HT-29 (cell line): ENCODE results near the gene ZBP1. TPM values are rescaled to one million over a fixed set of nuclear protein-coding genes. Genes with fewer than 3 reads are reported as not detected.

Source experiments
- DNase-seq: peaks from one replicate; pipeline ENCODE4 v3.0.0-alpha.2; 2015; ENCODE audit warnings: low spot score
- total RNA-seq: library from RNA; depleted of rRNA; stranded (reverse); fragments of >200 nt; shearing (Covaris generic); gene quantifications from 2 replicates; pipeline ENCODE4 v1.2.3, GENCODE V29; 2014

ZBP1 gene
- total RNA-seq, 1 experiment from 2014 or later = 2.0 TPM

GRCh38 chr20:57576002-57576401, 44.2 kb downstream of the ZBP1 start:
- no peak for DNase-seq

GRCh38 chr20:57574954-57575353, 45.3 kb downstream of the ZBP1 start:
- DNase-seq = no peak

DNA sequence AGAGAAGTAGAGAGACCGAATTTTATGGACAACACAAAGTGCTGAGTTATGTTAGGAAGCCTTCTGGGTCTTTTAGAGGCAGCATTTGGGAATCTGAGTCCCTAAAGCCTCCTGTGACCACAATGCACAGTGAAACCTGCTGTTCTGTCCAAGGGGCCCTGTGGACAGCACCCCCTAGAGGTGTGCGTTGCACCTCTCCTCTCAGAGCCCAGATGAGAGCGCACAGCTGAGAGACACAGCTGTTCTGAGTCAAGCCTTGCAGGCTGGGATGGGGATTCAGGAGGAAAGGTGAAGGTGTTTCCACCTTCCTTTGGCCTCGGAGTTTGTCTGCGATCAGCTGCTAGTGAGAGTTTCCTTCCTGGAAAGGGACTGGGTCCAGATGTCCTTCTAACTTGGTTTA, 46.3 kb downstream of the ZBP1 start:
- no peak for DNase-seq

DNA sequence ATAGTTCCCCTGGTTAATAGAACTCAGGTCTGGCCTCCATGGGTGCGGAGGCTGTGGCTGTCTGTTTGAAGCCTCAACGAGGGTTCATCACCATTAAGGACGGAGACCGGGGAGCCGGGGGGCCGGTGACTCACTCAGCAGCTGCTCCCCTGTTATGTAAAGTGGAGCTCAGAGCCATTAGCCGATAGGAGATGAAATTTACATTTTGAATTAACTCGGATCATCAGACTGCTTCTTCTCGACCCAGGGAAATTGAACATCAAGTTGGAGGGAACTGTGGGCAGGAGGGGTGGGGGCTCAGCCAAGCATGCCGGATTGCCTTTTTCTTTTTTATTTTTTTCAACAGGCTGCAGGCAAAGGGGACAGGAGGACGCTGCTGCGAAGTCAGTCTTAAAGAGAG, 47.0 kb downstream of the ZBP1 start:
- DNase-seq = no peak

DNA sequence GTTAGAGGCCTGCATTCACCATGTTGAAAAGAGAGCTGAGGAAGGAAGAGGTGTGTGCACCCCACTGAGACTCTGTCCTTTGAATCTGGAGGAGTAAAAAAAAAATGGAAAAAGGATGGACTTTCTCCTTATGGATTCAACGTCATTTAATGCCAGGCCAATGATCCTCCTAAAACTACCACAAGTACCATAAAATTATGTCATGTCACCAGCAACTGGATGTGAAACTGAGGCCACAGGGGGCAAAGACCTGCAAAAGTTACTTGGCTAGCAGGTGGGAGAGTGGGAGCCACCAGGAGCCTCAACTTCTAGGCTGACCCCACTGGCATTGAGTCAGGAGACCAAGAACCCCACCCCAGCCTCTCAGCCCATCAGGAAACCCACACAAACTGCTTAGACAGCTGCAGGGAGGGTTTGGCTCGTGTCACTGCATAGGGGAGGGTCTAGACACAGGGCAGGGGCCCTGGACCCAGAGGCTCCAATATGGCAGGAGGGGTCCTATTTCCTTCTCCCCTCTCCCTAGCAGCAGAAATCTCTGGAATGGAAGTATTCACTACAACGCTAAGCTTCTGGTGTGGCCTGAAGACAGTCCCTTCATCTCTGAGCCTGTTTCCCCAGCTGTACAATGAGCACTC, 48.3 kb downstream of the ZBP1 start:
- DNase-seq = no peak

- DNase-seq = no peak
Measured at GRCh38 chr20:57570920-57571319, 49.3 kb downstream of the ZBP1 start.

DNA sequence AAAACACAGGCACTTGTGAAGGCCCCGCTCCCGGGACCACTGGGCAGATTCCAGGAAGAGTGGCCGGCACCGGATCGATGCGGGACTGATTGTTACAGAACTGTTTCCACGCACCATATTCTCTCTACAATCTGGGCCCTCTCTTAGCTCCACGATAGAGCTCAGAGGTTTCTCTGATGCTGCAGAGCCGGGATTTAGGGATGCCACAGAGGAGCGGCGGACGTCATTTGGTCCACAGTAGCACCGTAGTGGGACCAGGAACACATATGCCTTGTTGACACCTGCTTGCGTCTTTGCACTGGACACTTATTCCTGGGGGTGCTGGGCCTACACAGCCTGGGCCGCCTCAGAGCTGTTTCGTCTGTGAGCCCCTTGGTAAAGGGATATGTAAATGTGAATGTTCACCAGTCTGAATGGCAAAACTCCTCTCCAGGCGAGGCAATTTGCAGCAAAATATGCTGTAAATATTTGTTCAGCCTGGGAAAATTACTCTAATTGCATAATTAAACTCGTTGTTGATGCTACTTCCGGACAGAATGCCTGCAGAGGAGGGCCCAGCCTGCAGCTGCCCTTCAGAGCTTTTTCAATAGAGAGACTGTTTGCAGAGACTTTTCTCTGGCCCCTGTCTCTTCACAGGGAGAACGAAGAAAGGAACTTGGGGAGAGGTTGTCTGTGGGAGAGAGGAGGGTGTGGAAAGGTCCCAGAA, 49.9 kb downstream of the ZBP1 start:
- DNase-seq = no peak

DNA sequence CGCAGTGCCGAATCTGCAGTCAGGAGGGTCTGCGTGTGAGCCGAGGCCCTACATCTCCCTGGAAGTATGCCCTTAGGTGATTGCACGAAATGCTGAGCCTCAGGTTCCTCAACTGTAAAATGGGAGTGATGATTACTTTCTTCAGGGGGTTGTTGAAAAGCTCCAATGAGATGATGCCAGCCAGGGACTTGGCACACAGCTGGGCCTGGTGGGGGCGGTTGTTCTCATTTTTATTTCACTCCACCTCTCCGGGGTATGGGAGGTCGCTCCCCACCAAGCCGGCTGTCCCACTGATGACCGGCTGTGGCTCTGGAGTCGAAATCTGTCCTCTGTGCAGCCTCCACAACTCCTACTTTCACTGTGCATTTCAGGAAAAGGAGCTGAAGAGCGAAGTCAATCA, 51.3 kb downstream of the ZBP1 start:
- no peak for DNase-seq

DNA sequence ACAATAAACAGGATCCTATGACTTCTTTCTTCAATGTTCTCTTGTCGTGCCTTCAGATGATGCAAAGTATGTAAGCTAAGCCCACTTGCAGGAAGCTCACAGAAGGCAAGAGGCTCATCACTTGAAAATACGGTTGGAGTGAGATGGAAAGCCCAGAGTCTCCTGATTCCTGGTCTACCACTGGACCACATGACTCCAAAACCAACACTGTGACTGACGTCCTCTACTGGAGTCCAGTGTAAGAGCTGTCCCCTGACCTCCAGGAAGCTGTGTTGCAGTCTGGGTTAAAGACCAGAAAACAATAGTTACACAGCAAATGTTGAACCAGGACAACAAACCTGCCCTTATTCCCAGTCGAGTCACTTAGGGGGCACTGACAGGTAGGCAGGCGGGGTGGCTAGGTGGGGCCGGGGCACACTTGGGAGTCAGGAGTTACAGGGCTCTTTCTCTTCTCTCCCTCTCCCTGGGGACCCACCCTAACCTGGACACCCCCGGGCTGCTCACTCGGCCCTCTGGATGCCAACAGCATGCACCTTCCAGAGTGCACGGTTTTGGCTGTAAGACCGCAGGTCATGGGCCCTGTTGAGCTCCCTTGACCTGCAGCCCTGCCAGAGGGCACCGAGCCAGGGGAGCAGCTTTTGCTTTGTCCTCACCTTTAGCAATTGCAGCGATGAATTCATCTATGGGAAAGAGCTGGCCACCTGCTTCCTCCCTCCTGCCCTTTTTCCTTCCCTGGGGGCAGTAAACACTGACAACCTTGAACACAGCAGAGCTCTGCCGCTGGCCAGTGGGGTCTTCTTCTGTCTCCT, 51.9 kb downstream of the ZBP1 start:
- DNase-seq = no peak

- no peak for DNase-seq
Measured at GRCh38 chr20:57567471-57568079, 52.7 kb downstream of the ZBP1 start.

DNA sequence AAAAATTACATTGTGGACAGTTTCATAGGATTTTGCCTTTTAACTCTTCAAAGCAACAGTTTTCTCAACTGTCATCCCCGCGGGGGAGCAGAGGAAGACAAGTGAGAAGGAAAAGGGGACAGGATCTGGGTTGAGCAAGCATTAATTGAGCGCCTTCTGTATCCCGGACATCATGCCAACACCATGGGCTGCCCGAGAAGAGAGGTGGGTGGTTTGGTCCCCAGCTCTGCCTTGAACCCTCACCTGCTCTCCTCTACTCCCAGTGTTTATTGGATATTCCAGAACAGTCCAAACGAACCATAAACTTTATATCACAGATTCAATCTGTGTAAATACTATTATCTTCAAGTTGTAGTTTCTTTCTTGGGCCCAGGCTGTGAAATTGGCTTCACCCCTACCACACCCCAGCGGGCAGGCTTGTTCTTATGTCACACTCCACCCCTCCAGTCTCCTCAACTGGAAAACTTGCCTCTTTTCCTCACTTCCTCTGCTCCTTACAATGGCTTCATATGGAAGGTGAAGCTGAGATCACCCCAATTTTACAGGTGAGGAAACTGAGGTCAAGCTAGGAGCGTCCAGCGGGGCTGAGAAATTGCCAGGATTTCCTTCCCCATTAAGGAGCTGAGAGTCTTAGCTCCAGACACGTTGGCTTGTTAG, 53.3 kb downstream of the ZBP1 start:
- no peak for DNase-seq

- no peak for DNase-seq
Measured at GRCh38 chr20:57566399-57566798, 53.8 kb downstream of the ZBP1 start.

- DNase-seq = no peak
Measured at GRCh38 chr20:57564951-57565642, 55.1 kb downstream of the ZBP1 start.

DNA sequence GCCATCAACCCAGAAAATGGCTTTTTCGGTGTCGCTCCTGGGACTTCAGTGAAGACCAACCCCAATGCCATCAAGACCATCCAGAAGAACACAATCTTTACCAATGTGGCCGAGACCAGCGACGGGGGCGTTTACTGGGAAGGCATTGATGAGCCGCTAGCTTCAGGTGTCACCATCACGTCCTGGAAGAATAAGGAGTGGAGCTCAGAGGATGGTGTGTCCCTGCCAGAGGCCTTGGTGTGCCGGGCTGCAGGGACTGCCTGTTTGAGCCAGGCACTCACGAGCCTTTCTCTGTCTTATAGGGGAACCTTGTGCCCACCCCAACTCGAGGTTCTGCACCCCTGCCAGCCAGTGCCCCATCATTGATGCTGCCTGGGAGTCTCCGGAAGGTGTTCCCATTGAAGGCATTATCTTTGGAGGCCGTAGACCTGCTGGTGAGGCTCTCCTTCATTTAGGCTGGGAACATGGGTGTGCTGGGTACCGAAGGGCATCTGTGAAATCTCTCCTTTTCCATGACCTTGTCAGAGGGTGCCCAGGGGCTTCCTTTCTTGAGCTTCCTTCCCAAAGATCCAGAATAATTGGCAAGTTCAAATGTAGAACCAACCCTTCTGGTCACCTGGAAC, 55.9 kb downstream of the ZBP1 start:
- DNase-seq = no peak

DNA sequence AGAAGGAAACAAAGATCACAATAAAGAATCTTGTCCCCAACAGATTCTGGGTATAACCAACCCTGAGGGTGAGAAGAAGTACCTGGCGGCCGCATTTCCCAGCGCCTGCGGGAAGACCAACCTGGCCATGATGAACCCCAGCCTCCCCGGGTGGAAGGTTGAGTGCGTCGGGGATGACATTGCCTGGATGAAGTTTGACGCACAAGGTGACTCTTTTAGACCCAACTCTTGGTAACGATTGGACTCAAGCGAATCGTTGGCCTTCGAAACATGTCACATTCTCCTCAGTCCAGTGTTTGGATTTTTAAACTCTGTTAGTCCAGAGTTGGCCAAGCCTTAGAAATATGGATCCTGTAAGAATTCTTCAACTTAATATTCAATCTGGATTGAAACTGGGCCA, 56.7 kb downstream of the ZBP1 start:
- DNase-seq = no peak

DNA sequence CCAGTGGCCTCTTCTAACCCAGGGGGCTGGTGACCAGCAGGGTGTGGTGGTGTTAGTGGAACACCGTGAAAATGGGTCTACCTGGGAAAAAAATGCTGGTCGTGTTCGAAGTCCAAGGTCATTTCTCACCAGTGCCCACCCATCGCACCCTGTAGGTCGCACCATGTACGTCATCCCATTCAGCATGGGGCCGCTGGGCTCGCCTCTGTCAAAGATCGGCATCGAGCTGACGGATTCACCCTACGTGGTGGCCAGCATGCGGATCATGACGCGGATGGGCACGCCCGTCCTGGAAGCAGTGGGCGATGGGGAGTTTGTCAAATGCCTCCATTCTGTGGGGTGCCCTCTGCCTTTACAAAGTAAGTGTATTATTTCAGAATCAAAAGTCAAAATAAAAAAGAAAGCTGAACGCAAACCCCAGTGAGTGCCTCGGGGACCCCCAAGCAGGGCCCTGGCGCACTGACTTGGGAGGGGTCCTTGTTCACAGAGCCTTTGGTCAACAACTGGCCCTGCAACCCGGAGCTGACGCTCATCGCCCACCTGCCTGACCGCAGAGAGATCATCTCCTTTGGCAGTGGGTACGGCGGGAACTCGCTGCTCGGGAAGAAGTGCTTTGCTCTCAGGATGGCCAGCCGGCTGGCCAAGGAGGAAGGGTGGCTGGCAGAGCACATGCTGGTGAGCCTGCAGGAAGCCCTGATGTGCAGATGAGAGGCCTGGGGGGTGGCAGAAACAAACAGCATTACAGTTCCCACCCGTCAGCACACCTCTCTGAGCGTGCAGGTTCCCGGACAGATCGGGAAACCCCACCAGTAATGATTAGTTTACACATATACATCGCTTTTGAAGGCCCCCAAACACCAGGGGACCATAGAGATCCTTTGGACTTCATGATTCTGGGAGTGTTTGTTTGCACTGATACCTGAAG, 57.4 kb downstream of the ZBP1 start:
- no peak for DNase-seq

- DNase-seq = no peak
Measured at GRCh38 chr20:57561356-57562279, 58.6 kb downstream of the ZBP1 start.

GRCh38 chr20:57560554-57561355, 59.5 kb downstream of the ZBP1 start, which contains the start of gene PCK1:
TSS of gene PCK1 (plus strand) at chr20:57561110. CDS start at chr20:57561412, 302 bp downstream.
- DNase-seq = peak; percentile 88
